HG02642 (cell line): Measurements from ENCODE around the gene SMIM44.

ENCODE experiments used
- ATAC-seq: cut with Tn5 transposase; IDR thresholded peaks from one replicate; pipeline ENCODE4 v1.9.1; 2021; ENCODE audit warnings: mild to moderate bottlenecking; ENCODE audit not compliant: unreplicated experiment, poor library complexity

Gene SMIM44

DNA sequence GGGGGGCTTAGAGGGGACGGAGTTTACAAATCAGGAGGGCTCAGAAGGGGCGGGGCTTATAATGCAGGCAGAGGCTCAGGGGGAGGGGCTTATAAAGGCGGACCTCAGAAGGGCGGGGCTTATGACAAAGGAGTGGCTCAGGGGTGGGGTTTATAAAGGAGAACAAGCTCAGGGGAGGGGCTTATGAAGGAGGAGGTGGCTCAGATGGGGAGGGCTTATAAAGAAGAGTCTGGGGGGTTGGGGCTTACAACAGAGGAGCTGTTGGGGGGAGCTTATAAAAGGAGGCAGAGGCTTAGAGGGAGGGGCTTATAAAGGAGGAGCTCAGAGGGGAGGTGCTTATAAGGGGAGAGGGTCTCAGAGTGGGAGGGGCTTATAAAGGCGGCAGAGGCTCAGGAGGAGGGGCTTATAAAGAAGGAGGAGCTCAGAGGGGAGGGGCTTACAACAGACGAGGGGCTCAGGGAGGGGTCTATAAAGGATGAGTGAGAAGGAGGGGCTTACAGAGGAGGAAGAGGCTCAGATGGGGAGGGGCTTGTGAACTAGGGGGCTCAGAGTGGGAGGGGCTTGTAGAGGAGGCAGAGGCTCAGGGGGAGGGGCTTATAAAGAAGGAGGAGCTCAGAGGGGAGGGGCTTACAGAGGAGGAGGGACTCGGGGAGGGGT is 3.9 kb downstream of the SMIM44 start:
- no peak for ATAC-seq

DNA sequence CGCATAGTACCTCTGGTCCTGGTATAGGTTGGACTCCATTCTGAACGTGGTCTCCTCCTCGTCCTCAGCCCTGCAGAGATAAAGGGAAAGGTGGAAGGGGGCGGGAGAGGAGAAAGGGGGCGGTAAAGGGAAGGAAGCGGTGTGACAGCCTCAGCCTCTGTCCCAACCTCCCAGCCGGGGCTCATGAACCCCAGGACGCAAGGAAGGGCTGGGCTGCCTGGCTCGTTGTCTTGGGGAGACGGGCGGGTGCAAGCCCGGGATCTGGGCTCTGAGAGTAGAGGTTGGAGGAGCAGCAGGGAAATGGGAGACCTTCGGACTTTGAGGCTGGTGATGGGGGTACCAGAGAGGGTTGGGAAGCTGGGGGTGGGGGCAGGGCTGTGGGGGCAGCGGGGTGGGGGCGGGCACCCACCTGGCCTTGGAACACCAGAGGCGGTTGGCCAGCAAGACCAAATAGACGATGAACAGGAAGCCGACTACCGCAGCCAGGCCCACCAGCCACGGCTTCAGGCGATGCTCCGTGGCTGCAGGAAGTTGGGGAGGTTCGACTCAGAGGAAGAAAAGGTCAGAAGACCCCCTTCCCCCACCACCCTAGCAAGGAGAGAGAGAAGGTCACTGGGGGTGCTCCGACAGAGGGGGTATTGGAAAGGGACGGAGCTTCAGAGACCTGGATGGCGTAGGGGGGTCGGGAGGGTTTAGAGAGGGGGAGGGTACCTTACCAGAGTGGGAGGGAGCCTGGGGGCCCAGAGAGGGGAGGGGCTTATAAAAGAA is 4.6 kb downstream of the SMIM44 start:
- ATAC-seq, result no peak

DNA sequence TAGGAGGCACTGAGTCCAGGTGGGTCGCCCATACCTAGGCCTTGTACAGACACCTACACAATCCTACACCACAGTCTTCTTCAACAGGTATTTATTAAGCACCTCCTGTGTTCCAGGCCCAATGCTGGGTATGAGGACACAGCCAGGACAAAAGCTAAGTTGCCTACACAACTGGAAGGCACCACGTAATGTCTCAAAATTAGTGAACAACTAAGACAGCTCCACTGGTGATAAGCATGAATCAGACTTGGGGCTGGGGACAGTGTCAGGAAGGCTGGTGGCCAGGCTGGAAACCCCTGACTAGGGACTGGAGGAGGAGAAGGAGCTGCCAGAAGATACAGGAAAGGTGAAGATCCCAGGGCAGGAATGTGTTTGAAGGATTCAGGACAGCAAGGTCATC is 5.3 kb downstream of the SMIM44 start:
- ATAC-seq, result no peak

DNA sequence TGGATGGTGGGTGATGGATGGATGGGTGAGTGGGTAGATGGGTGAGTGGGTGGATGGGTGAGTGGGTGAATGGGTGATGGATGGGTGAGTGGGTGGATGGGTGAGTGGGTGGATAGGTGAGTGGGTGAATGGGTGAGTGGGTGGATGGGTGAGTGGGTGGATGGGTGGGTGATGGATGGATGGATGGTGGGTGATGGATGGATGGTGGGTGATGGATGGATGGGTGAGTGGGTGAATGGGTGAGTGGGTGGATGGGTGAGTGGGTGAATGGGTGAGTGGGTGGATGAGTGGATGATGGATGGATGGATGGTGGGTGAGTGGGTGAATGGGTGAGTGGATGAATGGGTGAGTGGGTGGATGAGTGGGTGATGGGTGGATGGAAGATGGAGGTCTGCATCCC is 5.7 kb downstream of the SMIM44 start:
- no peak for ATAC-seq

DNA sequence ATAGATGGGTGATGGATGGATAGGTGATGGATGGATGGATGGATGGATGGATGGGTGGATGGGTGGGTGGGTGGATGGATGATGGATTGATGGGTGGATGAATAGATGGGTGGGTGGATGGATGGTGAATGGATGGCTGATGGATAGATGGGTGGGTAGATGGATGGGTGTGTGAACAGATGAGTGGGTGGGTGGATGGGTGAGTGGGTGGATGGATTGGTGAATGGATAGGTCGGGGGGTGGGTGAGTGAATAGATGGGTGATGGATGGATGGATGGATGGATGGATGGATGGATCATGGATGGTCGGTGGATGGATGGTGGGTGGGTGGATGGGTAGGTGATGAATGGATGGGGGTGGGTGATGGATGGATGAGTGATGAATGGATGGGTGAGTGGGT is 6.4 kb downstream of the SMIM44 start:
- no peak for ATAC-seq

DNA sequence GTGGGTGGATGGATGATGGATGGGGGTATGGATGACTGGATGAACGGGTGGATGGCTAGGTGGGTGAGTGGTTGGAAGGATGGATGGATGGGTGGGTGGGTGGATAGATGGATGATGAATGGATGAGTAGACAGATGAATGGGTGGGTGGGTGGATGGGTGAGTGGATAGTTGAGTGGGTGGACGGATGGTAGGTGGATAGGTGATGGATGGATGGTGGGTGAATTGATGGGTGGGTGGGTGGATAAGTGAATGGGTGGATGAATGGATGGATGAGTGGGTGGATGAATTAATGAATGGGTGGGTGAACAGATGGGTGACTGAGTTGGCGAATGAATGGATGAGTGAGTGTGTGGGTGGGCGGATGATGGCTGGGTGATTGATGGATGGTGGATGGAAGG is 7.8 kb downstream of the SMIM44 start:
- ATAC-seq, result no peak

DNA sequence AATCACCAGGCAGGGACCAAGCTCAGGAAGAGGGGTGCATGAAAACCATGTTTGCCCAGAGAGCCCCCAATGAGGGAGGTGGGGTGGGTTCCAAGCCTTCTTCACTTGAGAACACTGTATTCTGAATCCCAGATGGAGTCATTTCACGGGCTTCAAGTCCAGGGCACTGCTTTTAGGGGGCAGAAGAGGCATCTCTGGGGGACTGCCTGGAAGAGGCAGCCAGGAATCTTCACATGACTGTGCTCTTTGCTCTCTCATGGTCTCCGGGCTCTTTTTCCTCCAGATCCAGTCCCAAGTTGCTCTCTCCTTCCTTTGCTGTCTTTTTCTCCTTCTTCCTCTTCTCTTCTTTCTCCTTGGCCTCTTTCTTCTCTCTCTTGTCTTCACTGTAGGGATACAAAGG is 8.6 kb downstream of the SMIM44 start:
- ATAC-seq, result no peak

DNA sequence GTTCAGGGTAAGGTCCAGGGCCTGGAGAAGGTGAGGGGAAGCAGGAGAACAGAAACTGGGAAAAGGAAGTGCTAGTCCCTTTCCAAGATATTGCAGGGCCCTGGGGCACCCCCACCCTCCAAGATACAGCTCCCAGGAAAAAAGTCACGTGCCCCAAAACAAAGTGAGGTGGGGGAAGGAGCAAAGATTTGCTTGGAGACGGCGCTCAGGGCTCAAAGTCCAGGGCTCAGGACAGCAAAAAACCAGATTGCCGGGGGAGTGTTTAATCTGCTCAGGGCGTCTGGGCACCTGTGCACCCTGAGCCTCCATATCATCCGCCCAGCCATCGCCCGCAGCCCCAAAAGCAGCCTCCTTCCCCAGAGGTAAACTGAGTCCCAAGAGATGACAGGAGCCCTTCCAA is 9.2 kb downstream of the SMIM44 start:
- no peak for ATAC-seq

DNA sequence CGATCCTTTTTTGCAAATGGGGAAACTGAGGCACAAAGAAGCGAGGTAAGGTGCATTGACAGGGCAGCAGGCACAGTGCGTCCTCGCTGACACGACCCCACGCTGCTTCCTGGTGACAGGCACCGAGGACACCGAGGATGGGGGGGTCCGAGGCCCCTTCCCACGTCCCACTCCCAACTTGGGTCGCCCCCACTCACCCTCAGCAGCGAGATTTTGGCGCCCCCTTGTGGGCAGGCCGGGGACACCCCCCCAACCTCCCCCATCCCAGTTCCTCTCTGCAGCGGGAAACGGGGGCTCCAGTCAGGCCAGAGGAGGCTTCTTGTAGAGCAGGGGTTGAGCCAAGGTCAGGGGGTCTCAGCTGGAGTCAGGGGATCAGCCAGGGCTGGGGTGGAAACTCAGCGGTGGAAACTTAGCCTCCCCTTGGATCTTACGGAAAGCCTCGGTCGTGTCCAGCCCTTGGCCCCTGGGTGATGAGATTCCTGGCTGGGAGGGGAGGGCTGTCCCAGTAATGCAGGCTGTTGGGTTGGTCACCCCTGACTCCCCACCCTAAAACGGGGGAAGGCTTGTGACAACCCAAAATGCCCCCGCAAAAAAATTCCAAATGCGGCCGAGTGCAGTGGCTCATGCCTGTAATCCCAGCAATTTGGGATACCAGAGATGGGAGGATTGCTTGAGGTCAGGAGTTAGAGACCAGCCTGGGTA is 11.1 kb downstream of the SMIM44 start:
- ATAC-seq, result no peak

DNA sequence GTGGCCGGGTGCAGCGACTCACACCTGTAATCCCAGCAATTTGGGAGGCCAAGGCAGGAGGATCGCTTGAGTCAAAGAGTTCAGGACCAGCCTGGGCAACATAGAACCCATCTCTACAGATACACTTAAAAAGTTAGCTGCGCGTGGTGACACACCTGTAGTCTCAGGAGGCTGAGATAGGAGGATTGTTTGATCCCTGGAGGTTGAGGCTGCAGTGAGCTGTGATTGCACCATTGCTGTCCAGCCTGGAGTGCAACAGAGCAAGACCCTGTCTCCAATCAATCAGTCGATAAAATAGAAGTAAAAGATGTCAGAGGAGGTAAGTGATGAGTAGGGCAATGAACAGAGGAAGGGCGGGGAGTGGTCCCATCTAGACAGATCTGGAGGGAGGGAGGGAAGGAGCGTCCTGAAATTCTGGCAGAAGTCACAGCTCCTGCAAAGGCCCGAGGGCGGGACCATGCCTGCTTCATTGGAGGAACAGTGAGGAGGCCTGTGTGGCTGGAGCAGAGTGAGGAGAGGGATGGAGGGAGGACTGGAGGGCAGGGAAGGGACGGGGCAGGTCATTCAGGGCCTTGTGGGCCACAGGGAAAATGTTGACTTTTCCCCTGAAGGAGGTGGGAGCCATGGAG is 12.6 kb downstream of the SMIM44 start:
- no peak for ATAC-seq

DNA sequence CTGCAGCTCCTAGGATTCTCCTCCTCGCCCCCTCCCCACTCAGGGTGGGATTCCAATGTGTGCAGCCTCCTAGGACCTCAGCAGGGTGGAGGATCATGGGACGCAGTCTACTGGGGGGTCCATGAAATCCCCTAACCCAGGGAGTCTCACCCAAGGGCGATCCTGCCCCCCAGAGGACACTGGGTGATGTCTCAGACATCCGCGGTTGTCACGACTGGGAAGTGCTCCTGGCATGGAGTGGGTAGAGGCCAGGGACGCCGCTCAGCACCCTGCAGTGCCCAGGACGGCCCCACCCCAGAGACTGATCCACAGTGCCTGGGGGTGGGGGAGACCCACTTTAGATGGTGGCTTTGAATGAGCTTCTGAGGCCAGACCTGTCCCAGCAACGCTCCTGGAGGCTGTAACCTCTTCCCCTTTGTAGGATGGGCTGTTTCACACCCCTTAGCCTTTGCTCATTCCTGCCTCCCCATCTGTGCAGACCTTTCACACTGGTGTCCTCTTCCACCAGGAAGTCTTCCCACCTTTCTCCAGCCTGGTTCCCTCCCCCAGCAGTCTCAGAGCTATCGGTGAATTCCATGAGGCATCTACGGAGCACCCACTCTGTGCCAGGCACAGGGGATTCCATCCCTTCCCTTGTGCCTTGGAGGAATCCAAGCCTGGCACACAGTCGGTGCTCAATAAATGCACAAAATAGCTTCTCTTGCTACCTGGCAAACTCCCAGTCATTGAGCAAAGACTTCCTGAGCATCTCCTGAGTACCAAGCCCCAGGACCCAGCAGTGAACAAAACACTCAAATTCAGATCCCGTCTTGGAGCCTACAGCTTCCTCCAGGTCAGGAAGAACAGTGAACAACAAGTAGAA is 13.4 kb downstream of the SMIM44 start:
- ATAC-seq, result no peak

DNA sequence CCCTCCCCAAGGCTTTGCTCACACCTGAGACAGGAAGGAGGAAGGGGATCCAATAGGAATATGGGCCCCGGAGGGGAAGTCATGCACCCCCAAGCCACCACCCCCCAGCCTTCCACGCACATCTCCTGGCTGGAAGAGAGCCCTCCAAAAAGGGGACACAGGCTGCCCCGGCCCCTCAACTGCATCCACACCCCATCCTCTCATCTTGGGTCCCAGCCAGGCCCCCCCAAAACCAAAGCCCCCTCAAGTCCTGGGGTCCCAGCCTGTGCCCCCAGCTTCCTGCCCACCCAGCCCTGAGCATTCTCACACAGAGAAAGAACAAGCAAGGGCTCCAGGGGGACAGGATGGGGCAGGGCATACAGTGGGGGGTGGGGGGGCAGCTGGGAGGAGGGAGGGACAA is 15.0 kb downstream of the SMIM44 start:
- no peak for ATAC-seq

DNA sequence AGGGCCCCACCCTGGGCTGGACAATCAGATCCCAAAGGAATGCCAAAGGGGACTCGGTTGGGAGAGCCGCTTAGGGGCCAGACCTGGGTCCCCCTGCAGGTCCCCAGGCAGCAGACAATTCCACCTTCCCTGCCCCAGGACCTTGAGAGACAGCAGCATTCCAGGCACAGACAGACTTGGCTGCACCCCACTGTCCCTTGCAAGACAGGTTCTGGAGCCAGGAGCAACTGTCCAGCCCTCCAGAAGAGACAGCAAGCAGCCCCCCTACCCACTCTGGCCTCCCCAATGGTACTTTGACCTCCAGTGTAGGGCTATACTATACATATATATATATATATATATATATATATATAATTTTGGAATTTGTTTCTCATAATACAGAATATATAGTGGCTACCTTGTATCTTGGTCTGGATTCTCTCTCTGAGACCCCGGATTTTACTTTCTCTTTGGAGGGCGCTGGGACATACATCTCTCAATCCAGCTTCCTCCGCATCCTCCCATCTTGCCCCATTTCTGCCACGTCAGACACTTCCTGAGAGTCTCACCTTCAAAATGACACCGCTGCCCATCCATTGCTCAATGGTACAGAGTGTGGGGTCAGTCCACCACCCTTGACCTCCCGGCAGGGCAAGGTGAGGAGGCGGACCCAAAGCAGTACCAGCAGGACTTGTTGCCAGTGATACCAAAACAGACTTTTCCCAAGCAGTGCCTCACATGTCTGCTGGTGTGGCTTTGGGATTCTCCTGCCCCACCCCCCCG is 15.6 kb downstream of the SMIM44 start:
- no peak for ATAC-seq

DNA sequence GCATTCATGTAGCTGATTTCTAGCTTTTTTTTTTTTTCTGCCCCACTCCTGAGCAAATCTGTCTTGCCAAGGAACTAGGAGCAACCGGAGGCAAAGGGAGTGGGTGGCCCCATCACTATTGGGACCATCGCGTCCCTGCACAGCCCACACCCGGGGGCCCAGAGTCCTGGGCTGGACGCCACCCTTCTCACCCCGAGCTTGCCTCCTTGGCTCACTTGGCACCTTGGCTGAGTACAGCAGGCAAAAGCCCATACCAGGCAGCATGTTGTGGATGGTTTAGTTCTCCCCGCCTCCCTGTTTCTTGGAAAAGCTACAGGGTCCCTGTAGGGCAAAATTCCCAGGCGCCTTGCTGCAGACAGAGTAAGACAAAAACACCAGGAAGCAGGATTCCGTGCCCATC is 16.6 kb downstream of the SMIM44 start:
- ATAC-seq, result no peak

DNA sequence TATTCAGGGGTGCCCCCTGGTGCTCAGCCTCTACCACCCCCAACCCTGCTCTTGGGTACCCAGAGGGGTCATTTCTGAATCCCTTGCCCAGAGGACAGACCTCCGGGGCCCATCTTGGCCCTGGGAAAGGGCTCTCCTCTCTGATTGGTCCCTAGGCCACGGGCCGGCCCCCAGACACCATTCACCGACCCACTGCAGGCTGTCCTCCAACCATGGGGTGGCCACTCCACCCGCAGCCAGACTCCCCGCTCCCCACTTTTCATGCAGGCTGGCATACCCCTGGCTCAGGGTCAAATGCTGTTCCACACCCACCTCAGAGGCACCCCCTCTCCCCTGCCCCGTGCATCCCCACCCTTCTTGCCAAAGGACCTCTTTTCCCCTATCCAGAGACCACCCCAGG is 17.7 kb downstream of the SMIM44 start:
- ATAC-seq, result no peak

DNA sequence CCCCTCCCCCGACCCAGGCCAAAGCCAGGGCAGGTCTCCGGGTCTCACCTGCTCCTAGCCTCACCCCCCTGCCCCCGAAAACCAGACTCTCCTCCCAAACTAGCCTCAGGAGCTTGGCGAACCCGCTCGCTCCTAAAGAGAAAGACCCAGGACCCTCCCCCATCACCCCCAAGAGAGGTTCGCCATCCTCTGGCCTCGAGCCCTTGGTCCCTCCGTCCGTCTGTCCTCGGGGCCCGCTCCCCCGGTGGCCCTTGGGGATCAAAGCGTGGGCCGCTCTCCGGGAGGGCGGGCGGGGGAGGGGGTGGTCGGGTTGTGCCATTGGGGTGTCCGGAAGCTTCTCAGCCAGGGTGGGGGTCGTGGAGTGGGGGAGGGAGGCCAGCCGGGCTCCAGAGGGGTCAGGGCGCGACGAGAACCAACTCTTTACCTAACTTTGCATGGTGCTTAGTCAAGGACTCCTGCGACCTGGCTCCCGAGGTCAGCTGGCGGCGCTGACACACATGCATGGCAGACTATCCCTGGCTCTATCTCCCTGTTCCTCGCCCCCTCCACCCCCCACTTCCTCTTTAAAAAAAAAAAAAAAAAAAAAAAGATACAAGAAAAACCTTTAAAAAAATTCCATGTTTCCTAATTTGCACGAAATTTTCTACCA is 18.5 kb downstream of the SMIM44 start:
- ATAC-seq, result no peak

DNA sequence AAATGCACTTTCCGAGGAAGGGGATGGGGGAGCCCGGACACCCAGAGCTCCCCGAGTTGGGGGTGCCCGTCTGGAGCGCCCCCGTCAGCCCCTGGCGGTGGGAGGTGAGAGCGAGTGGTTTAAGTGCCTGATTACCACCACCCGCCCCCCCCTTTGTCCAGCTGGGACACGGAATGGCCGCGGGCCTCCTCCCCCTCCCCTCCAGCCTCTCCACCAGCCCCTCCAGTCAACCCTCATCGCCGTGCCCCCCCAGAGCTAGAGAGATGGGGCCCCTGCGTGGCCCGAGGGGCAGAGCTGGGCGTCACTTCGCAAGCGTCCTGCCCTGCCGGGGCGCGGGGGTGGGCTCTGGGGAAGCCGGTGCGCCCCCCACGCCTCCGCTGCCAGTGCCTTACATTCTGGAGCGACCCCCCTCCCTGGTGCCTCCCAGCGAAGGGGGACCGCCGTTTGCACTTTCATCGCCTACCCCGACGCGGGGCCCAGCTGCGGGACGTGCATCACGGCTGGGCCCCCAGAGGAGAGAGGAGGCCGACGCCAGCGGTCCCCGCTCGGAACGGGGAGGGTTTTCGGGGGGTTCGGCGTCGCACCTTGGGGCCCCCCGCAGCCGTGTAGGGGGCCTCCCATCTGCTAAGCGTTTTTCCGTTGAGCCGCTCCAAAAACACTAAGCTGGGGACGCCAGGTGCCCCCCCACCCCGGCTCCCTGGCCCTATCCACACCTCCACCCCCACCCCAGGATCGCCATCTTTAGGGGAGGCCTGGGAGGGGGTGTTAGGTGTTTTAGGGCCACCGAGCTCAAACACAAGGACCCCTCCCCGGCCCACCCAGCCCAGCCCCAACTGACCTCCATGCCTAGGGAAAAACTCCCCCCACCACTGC is 19.3 kb downstream of the SMIM44 start:
- no peak for ATAC-seq
